BE2C (cell line): ENCODE results near the gene NOSTRIN.

ENCODE experiments used
- DNase-seq: peaks from one replicate; pipeline ENCODE4 v3.0.0-alpha.2; 2020
- H3K27me3 ChIP-seq: fragments of 250-450 bp; sonication (Bioruptor Pico); 2 replicates; pipeline ENCODE4 v1.5.1; 2020; ENCODE audit warnings: mild to moderate bottlenecking
- H3K36me3 ChIP-seq: fragments of 250-450 bp; sonication (Bioruptor Pico); 2 replicates; pipeline ENCODE4 v1.5.1; 2020; ENCODE audit warnings: mild to moderate bottlenecking
- H3K4me1 ChIP-seq: fragments of 250-450 bp; sonication (Bioruptor Pico); 2 replicates; pipeline ENCODE4 v1.5.1; 2020
- H3K4me3 ChIP-seq: 2 replicates; pipeline ENCODE4 v1.5.1; 2011; ENCODE audit warnings: low read depth, low read length
- H3K9me3 ChIP-seq: fragments of 250-450 bp; sonication (Bioruptor Pico); 2 replicates; pipeline ENCODE4 v1.5.1; 2020
- CTCF ChIP-seq: IDR thresholded peaks from 2 replicates; pipeline ENCODE4 v1.5.1; 2012; ENCODE audit warnings: mild to moderate bottlenecking, low read depth, low read length

NOSTRIN gene

GRCh38 chr2:168794968-168795367 is 7.5 kb upstream of the NOSTRIN start:
- H3K4me3 ChIP-seq: no peak overlapping the region
- no peak for DNase-seq
- TF ChIP-seq CTCF: no peak
- H3K27me3 ChIP-seq: no peaks in the 10 kb centered on the region
- H3K4me1 ChIP-seq: no peaks in the 10 kb centered on the region
- no peaks in the 10 kb centered on the region for H3K9me3 ChIP-seq
- no peaks in the 10 kb centered on the region for H3K36me3 ChIP-seq

- no peak overlapping the region for H3K4me3 ChIP-seq
These were observed 6.3 kb upstream of the NOSTRIN start for GRCh38 chr2:168796090-168796577.

GRCh38 chr2:168796583-168797285 is 5.7 kb upstream of the NOSTRIN start:
- DNase-seq: no peak
- Histone ChIP-seq H3K36me3 (no peaks in the 10 kb centered on the region), H3K4me1 (no peaks in the 10 kb centered on the region), H3K9me3 (no peaks in the 10 kb centered on the region), H3K27me3 (no peaks in the 10 kb centered on the region), H3K4me3 (no peak overlapping the region)
- TF ChIP-seq CTCF: no peak

More at GRCh38 chr2:168796090-168796577, 6.3 kb upstream of the NOSTRIN start:
- DNase-seq: no peak
- Histone ChIP-seq H3K27me3 (no peaks in the 10 kb centered on the region), H3K36me3 (no peaks in the 10 kb centered on the region), H3K4me1 (no peaks in the 10 kb centered on the region), H3K9me3 (no peaks in the 10 kb centered on the region)
- TF ChIP-seq CTCF: no peak

- no peak for TF ChIP-seq CTCF
- Histone ChIP-seq H3K9me3 (no peaks in the 10 kb centered on the region), H3K27me3 (no peaks in the 10 kb centered on the region), H3K4me3 (no peak overlapping the region), H3K4me1 (no peaks in the 10 kb centered on the region), H3K36me3 (no peaks in the 10 kb centered on the region)
- no peak for DNase-seq
These were observed 5.2 kb upstream of the NOSTRIN start for GRCh38 chr2:168797286-168797655.

- Histone ChIP-seq H3K4me1 (no peaks in the 10 kb centered on the region), H3K9me3 (no peaks in the 10 kb centered on the region), H3K4me3 (no peak overlapping the region), H3K36me3 (no peaks in the 10 kb centered on the region), H3K27me3 (no peaks in the 10 kb centered on the region)
- no peak for TF ChIP-seq CTCF
- DNase-seq: peak; percentile 13
These were observed 4.2 kb upstream of the NOSTRIN start for GRCh38 chr2:168798076-168798887.
